HG02938 (cell line): Measurements from ENCODE around the gene RXRA.

Experiments
- ATAC-seq: cut with Tn5 transposase; IDR thresholded peaks from one replicate; pipeline ENCODE4 v1.9.1; 2021; ENCODE audit warnings: mild to moderate bottlenecking, moderate library complexity; ENCODE audit not compliant: unreplicated experiment

RXRA gene

GRCh38 chr9:134335486-134336220, 9.4 kb downstream of the RXRA start:
- no peak for ATAC-seq

- ATAC-seq = no peak
Measured at GRCh38 chr9:134336228-134336627, 10.0 kb downstream of the RXRA start.

- ATAC-seq = no peak
Measured at GRCh38 chr9:134336924-134337323, 10.7 kb downstream of the RXRA start.

GRCh38 chr9:134337469-134337868, 11.2 kb downstream of the RXRA start:
- no peak for ATAC-seq

GRCh38 chr9:134338394-134339182, 12.3 kb downstream of the RXRA start:
- no peak for ATAC-seq

- ATAC-seq = no peak
Measured at GRCh38 chr9:134339183-134339806, 13.0 kb downstream of the RXRA start.

GRCh38 chr9:134340475-134341160, 14.4 kb downstream of the RXRA start:
- ATAC-seq = no peak

- no peak for ATAC-seq
Measured at GRCh38 chr9:134341306-134341705, 15.1 kb downstream of the RXRA start.

GRCh38 chr9:134341929-134342745, 15.9 kb downstream of the RXRA start:
- no peak for ATAC-seq

- ATAC-seq = no peak
Measured at GRCh38 chr9:134342746-134343115, 16.5 kb downstream of the RXRA start.

GRCh38 chr9:134343637-134344036, 17.4 kb downstream of the RXRA start:
- ATAC-seq = no peak

- ATAC-seq = no peak
Measured at GRCh38 chr9:134344068-134344799, 18.0 kb downstream of the RXRA start.

- no peak for ATAC-seq
Measured at GRCh38 chr9:134344800-134345310, 18.6 kb downstream of the RXRA start.

- ATAC-seq = no peak
Measured at GRCh38 chr9:134345737-134346136, 19.5 kb downstream of the RXRA start.

- ATAC-seq = no peak
Measured at GRCh38 chr9:134346151-134346550, 19.9 kb downstream of the RXRA start.

- ATAC-seq = no peak
Measured at GRCh38 chr9:134346840-134347583, 20.8 kb downstream of the RXRA start.

GRCh38 chr9:134347996-134348395, 21.7 kb downstream of the RXRA start:
- ATAC-seq = no peak

- no peak for ATAC-seq
Measured at GRCh38 chr9:134348404-134349155, 22.3 kb downstream of the RXRA start.
